Measurements from ENCODE around the gene TMC8. TPM values are rescaled to one million over a fixed set of nuclear protein-coding genes. Genes with fewer than 3 reads are reported as not detected.

The TMC8 gene
- total RNA-seq, 1 donor from 2014 or later = 0.79 TPM

- TF ChIP-seq CTCF (conservative IDR thresholded peaks at IDR 0.05) = no peak
- H3K27ac Mint-ChIP-seq (ENCODE audit: unreplicated experiment) = peak overlapping the region; percentile 29
- no peaks in the 10 kb centered on the region for H3K4me1 Mint-ChIP-seq
- H3K36me3 Mint-ChIP-seq (ENCODE audit: low read depth) = peaks cover 36% of the 10 kb centered on the region
- no peak overlapping the region for H3K4me3 Mint-ChIP-seq
- no peak for DNase-seq (ENCODE audit: low read depth, low spot score)
- no peaks in the 10 kb centered on the region for H3K27me3 Mint-ChIP-seq (ENCODE audit: low read depth)
- H3K9me3 Mint-ChIP-seq = peaks cover 4% of the 10 kb centered on the region
Observed at GRCh38 chr17:78101542-78101941, 29.0 kb upstream of the TMC8 start.

- Mint-ChIP-seq H3K9me3 (peaks cover 4% of the 10 kb centered on the region), H3K27ac (ENCODE audit: unreplicated experiment) (no peak overlapping the region), H3K4me1 (no peaks in the 10 kb centered on the region), H3K27me3 (ENCODE audit: low read depth) (no peaks in the 10 kb centered on the region), H3K4me3 (no peak overlapping the region), H3K36me3 (ENCODE audit: low read depth) (peaks cover 35% of the 10 kb centered on the region)
- no peak for DNase-seq (ENCODE audit: low read depth, low spot score)
- no peak for TF ChIP-seq CTCF (conservative IDR thresholded peaks at IDR 0.05)
Observed at GRCh38 chr17:78103311-78103710, 27.3 kb upstream of the TMC8 start.

- H3K36me3 Mint-ChIP-seq (ENCODE audit: low read depth) = peaks cover 26% of the 10 kb centered on the region
- no peaks in the 10 kb centered on the region for H3K27me3 Mint-ChIP-seq (ENCODE audit: low read depth)
- no peak for TF ChIP-seq CTCF (conservative IDR thresholded peaks at IDR 0.05)
- peaks cover 3% of the 10 kb centered on the region for H3K4me1 Mint-ChIP-seq
- no peak overlapping the region for H3K27ac Mint-ChIP-seq (ENCODE audit: unreplicated experiment)
- no peak overlapping the region for H3K4me3 Mint-ChIP-seq
- DNase-seq (ENCODE audit: low read depth, low spot score) = no peak
- peaks cover 4% of the 10 kb centered on the region for H3K9me3 Mint-ChIP-seq
Observed at GRCh38 chr17:78104540-78104941, 26.0 kb upstream of the TMC8 start.

GRCh38 chr17:78105101-78105500 lies 25.5 kb upstream of the TMC8 start:
- Mint-ChIP-seq H3K36me3 (ENCODE audit: low read depth) (peaks cover 20% of the 10 kb centered on the region), H3K4me3 (no peak overlapping the region)

GRCh38 chr17:78105551-78105950 lies 25.0 kb upstream of the TMC8 start:
- peaks cover 18% of the 10 kb centered on the region for H3K36me3 Mint-ChIP-seq (ENCODE audit: low read depth)
- H3K27ac Mint-ChIP-seq (ENCODE audit: unreplicated experiment) = no peak overlapping the region
- H3K4me3 Mint-ChIP-seq = no peak overlapping the region
- peaks cover 5% of the 10 kb centered on the region for H3K4me1 Mint-ChIP-seq
- H3K9me3 Mint-ChIP-seq = no peaks in the 10 kb centered on the region
- no peak for TF ChIP-seq CTCF (conservative IDR thresholded peaks at IDR 0.05)
- no peaks in the 10 kb centered on the region for H3K27me3 Mint-ChIP-seq (ENCODE audit: low read depth)
- no peak for DNase-seq (ENCODE audit: low read depth, low spot score)

More at GRCh38 chr17:78105101-78105500, 25.5 kb upstream of the TMC8 start:
- Mint-ChIP-seq H3K27ac (ENCODE audit: unreplicated experiment) (no peak overlapping the region), H3K4me1 (peaks cover 3% of the 10 kb centered on the region), H3K9me3 (peaks cover 1% of the 10 kb centered on the region), H3K27me3 (ENCODE audit: low read depth) (no peaks in the 10 kb centered on the region)
- TF ChIP-seq CTCF (conservative IDR thresholded peaks at IDR 0.05) = no peak
- DNase-seq (ENCODE audit: low read depth, low spot score) = no peak

- Mint-ChIP-seq H3K27me3 (ENCODE audit: low read depth) (no peaks in the 10 kb centered on the region), H3K4me3 (no peak overlapping the region), H3K36me3 (ENCODE audit: low read depth) (peaks cover 14% of the 10 kb centered on the region), H3K9me3 (no peaks in the 10 kb centered on the region), H3K27ac (ENCODE audit: unreplicated experiment) (no peak overlapping the region), H3K4me1 (peaks cover 7% of the 10 kb centered on the region)
- no peak for TF ChIP-seq CTCF (conservative IDR thresholded peaks at IDR 0.05)
- no peak for DNase-seq (ENCODE audit: low read depth, low spot score)
Observed at GRCh38 chr17:78106211-78106610, 24.4 kb upstream of the TMC8 start.

Measured in neural crest cell (in vitro differentiated cells).